ENCODE measurements around the gene TTC9. TPM values are rescaled to one million over a fixed set of nuclear protein-coding genes. Genes with fewer than 3 reads are reported as not detected.

Gene TTC9
- 1 to 10 TPM in 1 of 4 donors, under 1 TPM in 1, not detected in 2; 0.41 to 1.3 TPM for total RNA-seq

GRCh38 chr14:70641548-70642302 lies at the start of gene TTC9:
TTC9 (plus strand) TSS chr14:70641916; CDS start chr14:70642130, 214 bp downstream.
- H3K27me3 ChIP-seq, result peaks cover 49% of the 10 kb centered on the region
- in situ Hi-C loops (cut with MboI; ENCODE audit: low pct_ligation_motif_present in 1 of 4, low pct_unique_long_range_greater_than_20kb in 1 of 4, low sequenced_read_pairs in 3 of 4) (no loop called here), intact Hi-C loops (cut with DNase I; ENCODE audit: low total_unique reads) (no loop called here)
- peaks cover 0 to 15% (median 13%) of the 10 kb centered on the region in 4 donors for H3K4me1 ChIP-seq
- TF ChIP-seq CTCF (IDR thresholded peaks at IDR 0.05), result no peak
- H3K36me3 ChIP-seq, result no peaks in the 10 kb centered on the region
- H3K9me3 ChIP-seq, result no peaks in the 10 kb centered on the region
- DNase-seq, result peak; percentile 22
- peak within 1 kb of the TSS; percentile 13 to 52 (median 31) for H3K27ac ChIP-seq
- WGBS, 2 donors (ENCODE audit: low coverage in 1 of 2), result 0% methylated on average over 3 to 28 of the region's 105 CpGs
- peak within 1 kb of the TSS; percentile 53 to 66 (median 60) for H3K4me3 ChIP-seq

DNA sequence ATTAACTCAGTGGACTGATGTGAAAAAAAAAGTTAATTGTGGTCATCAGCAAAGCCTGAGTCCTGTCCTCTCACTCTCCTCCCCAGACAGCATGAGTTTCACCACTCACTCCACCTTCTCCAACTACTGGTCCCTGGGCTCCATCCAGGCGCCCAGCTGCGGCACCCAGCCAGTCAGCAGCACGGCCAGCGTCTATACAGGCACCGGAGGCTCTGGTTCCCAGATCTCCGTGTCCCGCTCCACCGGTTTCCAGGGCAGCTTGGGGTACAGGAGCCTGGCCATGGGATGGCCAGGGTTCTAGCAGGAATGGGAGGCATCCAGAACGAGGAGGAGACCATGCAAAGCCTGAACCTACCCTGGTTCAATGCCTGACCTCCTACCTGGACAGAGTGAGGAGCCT lies 47.3 kb upstream of the TTC9 start:
- Histone ChIP-seq H3K4me1 (peaks cover 4 to 7% (median 6%) of the 10 kb centered on the region in 4 donors), H3K9me3 (no peaks in the 10 kb centered on the region), H3K36me3 (peaks cover 0 to 60% (median 23%) of the 10 kb centered on the region in 4 donors), H3K27me3 (no peaks in the 10 kb centered on the region), H3K27ac (no peak overlapping the region), H3K4me3 (no peak overlapping the region)
- TF ChIP-seq POLR2AphosphoS5 (IDR thresholded peaks at IDR 0.05) (no peak), CTCF (IDR thresholded peaks at IDR 0.05) (no peak), POLR2A (IDR thresholded peaks at IDR 0.05) (no peak), EP300 (IDR thresholded peaks at IDR 0.05; ENCODE audit: low read depth) (no peak)
- intact Hi-C loops (cut with DNase I; ENCODE audit: low total_unique reads) (no loop called here), in situ Hi-C loops (cut with MboI; ENCODE audit: low pct_ligation_motif_present in 1 of 4, low pct_unique_long_range_greater_than_20kb in 1 of 4, low sequenced_read_pairs in 3 of 4) (no loop called here)
- DNase-seq, result no peak
- 97% methylated on average over 9 of the region's 9 CpGs; no CpG with 5 or more reads in 1 of the 2 donors for WGBS, 2 donors (ENCODE audit: low coverage in 1 of 2)

DNA sequence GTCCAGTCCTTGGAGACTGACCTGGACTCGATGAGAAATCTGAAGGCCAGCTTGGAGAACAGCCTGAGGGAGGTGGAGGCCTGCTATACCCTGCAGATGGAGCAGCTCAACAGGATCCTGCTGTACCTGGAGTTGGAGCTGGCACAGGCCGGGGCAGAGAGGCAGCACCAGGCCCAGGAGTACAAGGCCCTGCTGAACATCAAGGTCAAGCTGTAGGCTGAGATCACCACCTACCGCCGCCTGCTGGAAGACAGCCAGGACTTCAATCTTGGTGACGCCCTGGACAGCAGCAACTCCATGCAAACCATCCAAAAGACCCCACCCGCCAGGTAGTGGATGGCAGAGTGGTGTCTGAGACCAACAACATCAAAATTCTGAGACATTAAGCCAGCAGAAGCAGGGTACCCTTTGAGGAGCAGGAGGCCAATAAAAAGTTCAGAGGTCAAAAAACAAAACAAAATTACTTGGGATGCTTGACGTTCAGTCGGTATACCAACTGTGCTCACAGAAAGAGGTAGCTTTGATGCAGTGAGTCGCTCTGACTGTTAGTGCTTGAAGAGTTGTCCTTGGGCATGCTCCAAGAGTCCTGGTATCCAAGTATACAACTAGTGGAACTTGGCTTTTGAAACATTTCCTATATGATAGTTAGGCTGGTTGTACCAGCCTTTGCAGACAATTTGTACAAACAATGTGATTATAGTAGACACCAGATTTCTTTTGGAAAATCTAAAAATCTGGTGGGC lies 46.1 kb upstream of the TTC9 start:
- Histone ChIP-seq H3K27ac (no peak overlapping the region), H3K27me3 (no peaks in the 10 kb centered on the region), H3K4me1 (peaks cover 7 to 13% (median 11%) of the 10 kb centered on the region in 4 donors), H3K4me3 (no peak overlapping the region), H3K9me3 (no peaks in the 10 kb centered on the region), H3K36me3 (peaks cover 0 to 56% (median 21%) of the 10 kb centered on the region in 4 donors)
- TF ChIP-seq POLR2A (IDR thresholded peaks at IDR 0.05) (no peak), POLR2AphosphoS5 (IDR thresholded peaks at IDR 0.05) (no peak), EP300 (IDR thresholded peaks at IDR 0.05; ENCODE audit: low read depth) (no peak), CTCF (IDR thresholded peaks at IDR 0.05) (no peak)
- intact Hi-C loops (cut with DNase I; ENCODE audit: low total_unique reads), result no loop called here
- 95% methylated on average over 9 of the region's 9 CpGs; no CpG with 5 or more reads in 1 of the 2 donors for WGBS, 2 donors (ENCODE audit: low coverage in 1 of 2)
- in situ Hi-C loops (cut with MboI; ENCODE audit: low pct_ligation_motif_present in 1 of 4, low pct_unique_long_range_greater_than_20kb in 1 of 4, low sequenced_read_pairs in 3 of 4), result no loop called here
- no peak for DNase-seq

GRCh38 chr14:70597731-70598130 lies 44.0 kb upstream of the TTC9 start:
- no peak overlapping the region for H3K4me3 ChIP-seq
- H3K9me3 ChIP-seq, result no peaks in the 10 kb centered on the region
- H3K27ac ChIP-seq, result no peak overlapping the region
- peaks cover 7 to 18% (median 11%) of the 10 kb centered on the region in 4 donors for H3K4me1 ChIP-seq
- no peaks in the 10 kb centered on the region for H3K27me3 ChIP-seq
- no peak for DNase-seq
- intact Hi-C loops (cut with DNase I; ENCODE audit: low total_unique reads), result no loop called here
- WGBS, 2 donors (ENCODE audit: low coverage in 1 of 2), result 80 to 97% methylated on average over 3 of the region's 3 CpGs
- in situ Hi-C loops (cut with MboI; ENCODE audit: low pct_ligation_motif_present in 1 of 4, low pct_unique_long_range_greater_than_20kb in 1 of 4, low sequenced_read_pairs in 3 of 4), result no loop called here
- TF ChIP-seq POLR2A (IDR thresholded peaks at IDR 0.05) (no peak), POLR2AphosphoS5 (IDR thresholded peaks at IDR 0.05) (no peak), CTCF (IDR thresholded peaks at IDR 0.05) (no peak), EP300 (IDR thresholded peaks at IDR 0.05; ENCODE audit: low read depth) (no peak)
- peaks cover 0 to 36% (median 13%) of the 10 kb centered on the region in 4 donors for H3K36me3 ChIP-seq

All from transverse colon (tissue), 4 donors.